ENCODE measurements around the gene MRPL16.
"Not testable (repeated sequence)": the region's sequence is repeated elsewhere in the genome, so short reads cannot be mapped to it uniquely, and the experiment has no call there.

The MRPL16 gene

DNA sequence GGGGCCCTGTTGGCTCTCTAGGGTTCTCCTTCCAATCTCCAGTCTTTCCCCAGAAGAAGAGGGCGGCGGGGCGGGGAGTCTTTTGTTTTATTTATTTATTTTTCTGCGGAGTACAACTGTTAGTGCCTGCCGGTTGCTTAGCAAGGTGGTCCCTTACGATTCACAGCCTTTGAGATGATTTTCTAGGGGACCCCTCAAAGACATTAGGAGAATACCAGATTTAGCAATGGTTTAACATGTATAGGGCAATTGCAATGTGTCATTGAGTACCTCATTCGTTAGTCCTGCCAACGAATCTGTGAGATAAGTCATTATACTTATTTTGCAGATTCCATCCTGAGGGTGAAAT, 307 bp upstream of the MRPL16 start:
- DNase-seq (ENCODE audit: low read depth) = no peak

DNA sequence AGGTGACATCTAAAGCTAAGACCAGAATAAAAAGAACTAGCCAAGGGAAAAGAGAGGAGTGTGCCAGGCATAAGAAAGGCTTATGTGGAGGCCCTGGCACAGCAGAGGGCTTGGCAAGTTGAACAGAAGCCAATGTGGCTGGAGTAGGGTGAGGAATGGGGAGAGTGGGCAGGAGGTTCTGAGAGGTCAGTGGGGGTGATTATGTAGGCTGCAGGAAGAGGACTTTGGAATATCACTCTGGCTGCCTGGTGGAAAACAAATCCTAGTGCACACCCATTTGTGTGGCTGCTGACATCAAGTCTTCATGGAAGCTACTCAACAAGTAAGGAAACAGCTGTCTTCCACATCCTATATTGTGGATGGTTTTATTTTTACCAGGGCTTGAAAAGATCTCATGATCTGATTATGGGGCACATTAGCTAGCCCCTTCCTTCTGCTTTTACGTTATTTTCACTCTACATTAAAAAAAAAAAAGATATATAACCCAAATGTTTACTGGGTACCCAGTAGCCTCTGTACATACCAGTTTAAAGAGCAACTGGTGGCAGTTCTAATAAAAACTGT, 3.4 kb downstream of the MRPL16 start:
- DNase-seq (ENCODE audit: low read depth) = no peak

DNA sequence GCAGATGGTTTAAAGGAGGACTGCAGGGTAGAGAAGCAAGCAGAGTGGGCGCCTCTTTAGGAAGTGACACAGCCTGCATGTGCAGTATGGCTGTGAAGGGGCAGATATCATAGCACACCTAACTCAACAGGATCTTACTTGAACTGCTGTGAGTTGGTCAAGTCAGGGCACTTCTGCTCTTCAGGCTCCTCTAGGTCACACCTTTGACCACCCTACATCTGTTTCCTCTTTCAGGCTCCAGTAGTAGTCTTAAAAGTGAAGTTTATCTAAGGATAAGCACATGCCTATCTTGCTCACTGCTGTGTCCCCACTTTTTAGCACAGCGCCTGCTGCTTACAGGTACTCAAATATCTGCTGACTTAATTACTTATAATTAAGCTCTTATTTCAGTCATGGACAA, 6.5 kb downstream of the MRPL16 start:
- DNase-seq (ENCODE audit: low read depth) = no peak

DNA sequence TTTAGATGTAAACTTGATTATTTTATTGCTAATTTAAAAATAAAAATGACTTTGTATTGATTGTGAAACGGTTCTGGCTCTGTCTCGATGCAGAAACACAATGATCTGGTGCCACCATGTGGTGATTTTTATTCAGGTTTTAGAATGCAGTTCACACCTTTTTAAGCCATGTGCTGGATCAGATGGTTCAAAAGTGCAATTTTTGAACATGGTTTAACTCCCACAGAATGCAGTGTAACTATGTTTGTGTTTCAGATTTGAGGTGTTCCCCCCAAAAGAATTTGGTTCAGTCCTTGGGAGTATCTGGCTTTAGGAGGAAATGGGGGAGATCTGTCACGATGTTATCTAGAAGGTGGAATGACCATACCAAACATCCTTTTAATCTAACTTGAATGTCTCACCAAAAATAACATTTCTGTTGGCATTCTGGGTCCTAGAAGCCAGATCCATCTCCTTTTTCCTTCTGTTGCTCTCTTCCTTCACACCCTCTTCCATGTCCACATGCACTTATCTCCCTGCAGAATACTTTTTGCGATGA, 7.9 kb downstream of the MRPL16 start:
- peak; percentile 41 for DNase-seq (ENCODE audit: low read depth)

DNA sequence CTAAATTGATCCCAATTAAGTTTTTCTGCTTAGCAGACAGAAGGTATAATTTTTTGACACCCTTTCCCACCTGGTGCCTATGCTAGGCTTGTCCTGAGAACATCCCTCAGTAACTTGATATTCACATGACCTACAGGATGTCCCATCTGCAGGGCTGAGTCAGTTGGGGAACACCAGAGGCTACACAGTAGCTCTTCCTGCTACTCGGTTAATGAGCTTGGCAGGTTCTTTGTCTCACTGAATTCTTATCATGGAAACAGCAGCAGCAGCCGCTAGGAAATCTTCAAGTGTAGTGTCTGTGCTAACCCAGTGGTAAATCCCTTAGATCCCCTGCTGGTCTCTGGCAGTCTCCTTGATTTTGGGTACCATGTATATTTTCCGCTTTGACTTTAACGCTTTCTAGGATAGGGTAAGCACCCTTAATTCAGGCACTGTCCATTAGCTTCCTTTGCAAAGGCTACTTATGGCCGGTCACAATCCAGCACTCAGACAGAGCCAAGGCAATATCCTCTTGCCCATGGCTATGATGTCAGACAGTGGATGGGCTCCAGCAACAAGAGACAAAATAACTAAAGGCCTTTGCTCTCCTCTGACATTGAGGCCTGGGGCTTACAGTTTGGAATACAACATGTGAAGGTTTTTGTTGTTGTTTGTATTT, 8.5 kb downstream of the MRPL16 start:
- DNase-seq (ENCODE audit: low read depth) = peak; percentile 11

DNA sequence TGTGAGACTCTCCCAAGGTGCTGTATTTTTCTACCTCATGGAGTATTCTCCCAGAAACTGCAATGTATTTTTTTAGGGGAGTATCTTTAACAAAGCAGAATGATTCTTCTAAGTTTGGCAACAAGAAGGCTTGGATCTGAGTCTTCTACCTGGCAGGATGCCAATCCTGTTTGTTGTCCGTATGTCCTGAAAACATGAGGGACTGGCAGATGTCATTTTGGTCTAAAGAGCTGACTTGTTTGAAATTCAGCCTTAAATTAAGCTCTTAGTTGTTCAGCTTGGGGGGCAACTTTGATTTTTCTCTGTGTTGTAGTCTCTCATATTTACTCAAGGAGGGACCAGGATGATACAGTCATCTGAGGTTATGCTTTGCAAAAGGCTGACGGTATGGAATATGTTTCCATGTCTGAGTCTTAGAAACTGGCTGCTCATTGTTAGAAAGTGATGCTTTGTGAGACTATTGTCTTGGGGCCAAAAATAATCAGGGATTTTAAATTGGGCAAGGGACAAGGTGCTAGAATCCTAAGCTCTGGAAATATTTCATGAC, 9.3 kb downstream of the MRPL16 start:
- DNase-seq (ENCODE audit: low read depth) = no peak

DNA sequence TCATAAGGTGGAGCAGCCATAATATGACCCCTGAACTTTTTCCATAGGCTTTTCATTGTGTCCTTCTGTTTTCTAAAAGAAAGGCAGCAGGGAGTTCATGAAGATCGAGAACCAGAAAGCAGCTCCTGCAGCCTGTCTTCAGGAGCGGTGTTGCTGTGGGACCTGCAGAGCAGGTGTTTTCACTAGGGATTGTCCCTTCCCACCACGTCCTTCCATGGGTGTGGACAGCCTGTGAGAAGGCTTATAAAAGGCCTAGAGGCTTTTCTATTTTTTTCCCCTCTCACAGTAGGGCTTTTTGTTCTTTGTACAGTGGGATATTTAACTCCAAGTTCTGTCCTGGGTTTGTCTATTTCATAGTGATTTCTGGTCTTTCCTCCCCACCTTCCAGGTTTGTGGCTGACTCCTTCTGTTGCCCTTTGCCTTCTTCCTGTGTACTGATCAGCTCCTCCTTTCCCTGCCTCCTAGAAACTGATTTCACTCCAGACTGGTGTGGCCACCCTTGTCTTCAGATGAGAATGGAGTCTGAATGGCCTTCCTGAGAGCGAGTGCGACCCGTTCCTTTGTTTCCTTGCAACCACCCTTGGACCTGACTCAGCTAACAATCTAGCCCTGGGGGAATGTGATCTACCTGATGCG, 10.1 kb downstream of the MRPL16 start:
- DNase-seq (ENCODE audit: low read depth) = no peak

DNA sequence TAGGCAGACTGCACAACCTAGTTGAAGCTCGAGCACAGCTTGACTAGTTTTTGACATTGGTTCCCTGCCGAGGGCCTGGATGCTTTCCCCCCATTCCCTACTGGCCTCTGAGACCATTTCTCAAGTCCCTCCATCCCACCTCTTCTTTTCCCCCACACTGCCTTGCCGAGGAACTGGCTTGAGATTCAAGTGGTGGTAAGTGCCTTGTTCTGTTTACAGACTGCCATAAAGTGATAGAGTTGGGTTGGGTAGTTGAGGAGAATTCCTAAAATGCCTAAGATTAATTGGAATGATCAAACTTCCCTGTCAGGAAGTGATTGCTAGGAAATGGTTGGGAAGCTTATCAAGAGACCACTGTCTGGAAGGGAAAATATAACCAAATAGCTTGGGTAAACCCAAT, 16.2 kb downstream of the MRPL16 start:
- no peak for DNase-seq (ENCODE audit: low read depth)

DNA sequence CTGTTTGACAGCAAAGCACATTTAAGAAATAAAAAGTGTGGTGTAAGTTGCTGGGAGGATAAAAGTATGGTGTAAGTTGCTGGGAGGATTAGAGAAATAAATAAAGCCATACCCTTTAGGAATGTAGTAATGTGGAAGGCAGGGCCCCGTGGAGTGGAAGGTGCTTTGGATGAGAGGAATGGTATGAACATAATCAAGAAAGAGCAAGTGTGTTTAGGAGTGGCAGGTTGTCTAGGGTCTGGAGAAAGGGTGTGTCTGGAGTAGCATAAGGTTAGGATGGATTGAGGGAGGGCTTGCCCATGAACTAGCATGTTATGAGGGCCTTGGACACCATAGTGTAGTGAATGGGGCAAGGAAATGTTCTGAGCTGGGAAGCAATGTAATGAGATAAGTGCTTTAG, 18.1 kb downstream of the MRPL16 start:
- DNase-seq (ENCODE audit: low read depth) = no peak

DNA sequence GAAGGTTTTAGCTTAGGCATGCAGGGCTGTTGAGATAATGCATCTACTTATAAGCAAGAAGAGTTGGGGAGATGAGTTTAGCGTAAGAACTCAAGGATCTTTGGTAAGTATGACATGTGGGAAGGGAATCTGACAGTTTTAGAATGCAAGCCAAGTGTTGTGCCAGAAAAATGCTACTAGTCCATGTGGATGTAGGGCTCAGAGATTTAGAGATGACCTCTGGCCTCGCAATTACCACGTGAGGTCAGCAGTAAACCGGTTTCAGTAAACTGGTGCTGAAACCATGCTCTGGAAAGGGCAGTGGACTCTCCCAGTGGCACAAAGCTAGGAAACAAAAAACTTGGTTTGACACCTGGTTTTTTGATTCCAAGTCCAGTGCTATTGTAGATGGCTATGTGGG, 18.9 kb downstream of the MRPL16 start:
- DNase-seq (ENCODE audit: low read depth) = no peak

DNA sequence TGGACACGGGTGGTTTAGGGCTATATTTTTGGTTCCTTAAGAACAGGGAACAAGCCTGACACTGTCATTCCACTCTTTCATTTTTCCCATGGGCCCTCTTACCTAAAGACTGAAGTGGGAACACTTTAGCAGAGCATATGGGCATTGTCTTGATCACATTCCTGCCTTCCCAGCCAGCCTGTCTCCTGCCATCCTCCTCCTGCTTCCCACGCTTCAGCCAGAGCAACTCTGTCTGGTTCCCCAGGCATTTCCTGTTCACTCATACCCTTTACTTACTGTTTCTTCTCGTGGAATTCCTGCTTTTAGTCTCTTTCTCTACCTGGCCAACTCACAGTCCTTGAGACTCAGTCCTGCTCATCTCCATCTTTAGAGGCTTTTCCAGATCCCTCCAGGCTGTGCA, 22.8 kb downstream of the MRPL16 start:
- no peak for DNase-seq (ENCODE audit: low read depth)

DNA sequence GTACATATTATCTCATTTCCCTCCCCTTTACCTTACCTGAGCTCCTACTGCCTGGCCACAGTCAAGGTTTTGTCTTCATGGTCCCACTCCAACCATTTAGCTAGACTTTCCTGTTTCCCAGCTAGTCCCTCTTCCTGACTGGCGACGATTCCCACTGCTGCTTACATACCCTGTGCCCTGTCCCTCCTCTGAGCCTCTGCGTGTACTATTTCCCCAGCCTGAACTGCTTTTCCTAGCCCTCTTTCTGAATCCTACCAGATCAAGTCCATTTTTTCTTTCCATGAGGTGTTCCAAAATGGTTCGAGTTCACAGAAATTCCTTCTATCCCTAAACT, 23.4 kb downstream of the MRPL16 start:
- no peak for DNase-seq (ENCODE audit: low read depth)

DNA sequence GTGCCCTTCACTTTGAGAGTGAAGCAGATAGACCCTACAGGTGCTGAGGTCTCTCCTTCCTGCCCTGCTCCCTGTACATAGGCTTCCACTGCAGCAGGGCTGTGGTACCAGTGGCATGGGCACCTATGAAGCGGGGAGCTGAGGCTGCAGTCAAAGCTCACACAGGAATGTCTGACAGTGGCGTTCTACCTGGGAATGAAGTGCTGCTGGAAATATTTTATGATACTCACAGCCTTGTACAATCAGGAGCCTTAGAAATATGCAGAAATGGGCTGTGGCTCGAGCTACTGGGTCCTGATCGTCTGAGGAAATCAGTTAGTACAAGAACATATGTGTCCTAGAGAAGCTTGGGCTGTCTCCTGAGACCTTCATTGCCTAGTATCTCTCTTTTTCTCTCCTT, 24.8 kb downstream of the MRPL16 start:
- no peak for DNase-seq (ENCODE audit: low read depth)

DNA sequence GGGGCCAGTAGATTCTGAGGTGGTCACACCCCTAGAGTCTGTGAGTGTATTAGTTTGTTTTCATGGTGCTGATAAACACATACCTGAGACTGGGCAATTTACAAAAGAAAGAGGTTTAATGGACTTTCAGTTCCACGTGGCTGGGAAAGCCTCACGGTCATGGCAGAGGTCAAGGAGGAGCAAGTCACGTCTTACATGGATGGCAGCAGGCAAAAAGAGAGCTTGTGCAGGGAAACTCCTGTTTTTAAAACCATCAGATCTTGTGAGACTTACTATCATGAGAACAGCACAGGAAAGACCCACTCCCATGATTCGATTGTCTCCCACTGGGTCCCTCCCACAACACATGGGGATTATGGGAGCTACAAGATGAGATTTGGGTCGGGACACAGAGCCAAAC, 26.1 kb downstream of the MRPL16 start:
- not testable (repeated sequence) for DNase-seq (ENCODE audit: low read depth)

DNA sequence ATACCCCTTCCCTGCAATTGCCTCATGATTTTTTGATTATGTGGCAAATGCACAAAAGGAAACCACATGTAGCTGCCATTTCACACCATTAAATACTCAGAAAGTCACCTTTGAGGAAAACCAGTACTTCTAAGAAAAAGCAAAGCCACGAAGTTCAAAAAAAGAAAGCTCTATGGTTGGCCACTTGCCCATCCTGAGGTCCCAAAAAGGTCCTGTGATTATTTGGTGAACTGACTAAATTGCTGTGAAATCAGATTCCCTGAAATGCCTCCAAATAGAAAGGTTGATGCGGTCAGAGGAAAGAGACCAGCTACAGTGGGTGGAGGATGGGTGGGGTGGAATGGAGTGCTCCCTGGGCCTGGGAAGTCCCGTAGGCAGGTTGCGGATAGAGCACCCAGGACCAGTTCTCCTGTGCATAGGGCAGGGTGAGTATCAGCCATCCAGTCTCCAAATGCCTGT, 26.9 kb downstream of the MRPL16 start:
- no peak for DNase-seq (ENCODE audit: low read depth)

DNA sequence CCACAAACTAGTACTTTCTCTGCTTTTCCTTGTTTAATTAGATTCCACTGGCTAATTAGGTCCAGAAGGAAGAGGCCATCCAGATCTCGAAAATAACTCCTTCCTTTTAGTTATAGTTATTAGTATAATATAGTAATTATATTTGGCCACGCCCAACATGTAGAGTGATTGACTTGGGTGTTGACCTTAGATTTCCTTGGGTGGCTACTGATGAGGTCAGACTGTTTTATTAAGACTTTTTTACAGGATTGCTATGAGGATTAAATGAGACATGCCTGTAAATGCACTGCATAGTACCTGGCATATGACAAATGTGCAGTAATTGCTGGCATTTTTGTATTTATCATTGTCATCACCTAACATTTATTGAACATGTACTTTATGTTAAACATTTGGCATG, 28.5 kb downstream of the MRPL16 start:
- DNase-seq (ENCODE audit: low read depth) = no peak

DNA sequence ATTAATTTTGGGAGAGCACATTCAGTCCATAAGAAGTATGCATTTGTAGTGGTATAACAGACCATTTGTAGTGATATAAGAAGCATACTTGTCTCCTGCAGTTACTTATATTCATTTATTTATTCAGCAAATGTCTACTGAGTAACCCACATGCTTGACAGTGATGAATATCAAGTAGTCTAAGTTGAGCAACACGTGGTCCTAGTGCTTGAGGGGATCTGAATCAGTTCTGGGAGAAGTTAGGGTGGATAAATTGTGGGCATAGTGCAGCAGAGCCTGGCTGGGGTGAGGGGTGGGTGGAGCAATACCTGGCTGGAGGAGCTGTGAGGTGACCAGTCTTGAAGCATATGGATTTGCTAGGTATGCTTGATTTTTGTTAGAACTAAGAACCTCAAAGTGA, 31.1 kb downstream of the MRPL16 start:
- DNase-seq (ENCODE audit: low read depth) = no peak

DNA sequence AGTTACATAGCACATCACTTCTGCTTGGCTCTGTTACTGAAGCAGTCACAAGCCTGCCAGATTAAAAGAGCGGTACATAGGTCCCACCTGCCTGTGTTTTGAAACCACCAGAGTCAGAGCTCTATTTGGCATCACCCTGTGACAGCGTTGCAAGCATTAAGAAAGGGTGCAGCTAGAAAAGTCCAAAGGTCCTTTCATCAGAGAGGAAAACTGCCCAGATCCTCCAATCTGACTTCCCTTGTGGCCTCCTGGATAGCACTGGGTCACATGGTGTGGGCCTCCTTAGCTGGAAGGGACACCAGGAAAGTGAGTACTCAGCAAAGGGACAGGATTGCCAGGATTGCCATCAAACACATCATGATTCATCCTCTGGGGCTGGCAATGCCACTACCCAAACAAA, 32.5 kb downstream of the MRPL16 start:
- no peak for DNase-seq (ENCODE audit: low read depth)

DNA sequence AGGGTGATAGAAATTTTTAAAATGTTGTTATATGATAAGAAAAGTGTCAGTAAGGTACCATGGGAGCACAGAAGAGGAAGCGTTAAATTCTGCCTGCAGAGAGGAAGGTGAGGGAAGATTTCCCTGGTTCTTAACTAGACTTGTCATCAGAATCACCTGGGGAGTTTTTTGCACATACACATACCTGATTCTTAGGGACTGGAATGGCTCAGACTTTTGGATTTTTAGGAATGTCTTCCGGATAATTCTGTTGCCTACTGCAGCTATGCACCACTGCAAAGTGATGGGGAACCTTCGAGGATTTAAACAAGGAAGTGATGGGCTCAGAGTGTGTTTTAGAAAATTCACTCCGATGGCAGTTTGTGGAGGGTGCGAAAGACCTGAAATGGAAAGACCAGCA, 33.5 kb downstream of the MRPL16 start:
- DNase-seq (ENCODE audit: low read depth) = no peak

DNA sequence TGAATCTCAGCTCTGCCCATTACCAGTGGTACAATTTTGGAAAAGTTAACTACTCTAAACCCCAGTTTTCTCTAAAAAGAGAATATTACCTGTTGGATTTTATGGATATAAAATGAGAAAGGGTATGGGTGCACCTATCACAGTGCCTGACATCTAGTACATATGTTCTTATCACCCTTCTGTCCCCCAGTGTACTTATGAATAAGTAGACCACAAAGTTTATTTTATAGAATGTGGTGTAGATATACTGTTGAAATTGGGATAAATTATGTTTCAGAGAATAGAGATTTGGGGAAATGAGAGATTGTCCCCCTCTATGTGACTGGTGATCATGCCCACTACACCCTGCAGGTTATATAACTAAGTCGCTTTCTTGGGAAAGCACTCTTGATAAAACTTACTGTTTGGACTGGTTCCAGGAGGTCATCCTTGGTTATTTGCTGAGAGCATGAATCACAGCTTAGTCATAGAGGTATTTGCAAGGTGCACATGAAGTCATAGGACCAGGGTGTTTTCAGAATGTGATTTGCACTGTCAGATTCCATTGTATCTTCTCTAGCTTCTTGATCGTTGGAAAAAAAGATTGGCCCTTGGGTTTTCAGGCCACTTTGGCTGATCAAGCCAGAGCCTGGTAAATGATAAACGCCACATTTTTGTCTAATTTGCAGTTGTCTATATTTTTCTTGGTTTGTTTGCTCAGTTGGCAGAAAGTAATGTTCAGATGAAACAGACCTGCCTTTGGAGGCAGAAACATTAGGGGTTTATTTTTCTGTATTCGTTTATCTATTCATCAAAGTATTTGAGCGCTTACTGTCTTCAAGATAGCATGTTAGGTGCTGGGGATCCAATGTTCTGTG, 34.1 kb downstream of the MRPL16 start:
- DNase-seq (ENCODE audit: low read depth) = no peak

DNA sequence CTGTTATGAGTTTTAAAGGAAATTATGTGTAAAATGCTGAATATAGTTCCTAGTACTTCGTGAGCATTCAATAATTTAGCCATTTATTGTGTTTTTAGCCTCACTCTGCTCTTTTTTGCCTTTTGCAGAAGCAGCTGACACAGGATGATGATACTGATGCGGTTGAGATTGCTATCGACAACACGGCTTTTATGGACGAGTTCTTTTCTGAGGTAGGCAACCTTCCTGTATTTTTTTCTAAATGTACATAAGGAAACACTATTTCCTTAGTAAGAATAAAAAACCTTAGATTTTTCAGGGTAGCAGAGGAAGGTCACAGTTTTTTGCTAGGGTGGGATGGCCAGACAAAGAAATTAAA, 37.5 kb downstream of the MRPL16 start:
- no peak for DNase-seq (ENCODE audit: low read depth)

DNA sequence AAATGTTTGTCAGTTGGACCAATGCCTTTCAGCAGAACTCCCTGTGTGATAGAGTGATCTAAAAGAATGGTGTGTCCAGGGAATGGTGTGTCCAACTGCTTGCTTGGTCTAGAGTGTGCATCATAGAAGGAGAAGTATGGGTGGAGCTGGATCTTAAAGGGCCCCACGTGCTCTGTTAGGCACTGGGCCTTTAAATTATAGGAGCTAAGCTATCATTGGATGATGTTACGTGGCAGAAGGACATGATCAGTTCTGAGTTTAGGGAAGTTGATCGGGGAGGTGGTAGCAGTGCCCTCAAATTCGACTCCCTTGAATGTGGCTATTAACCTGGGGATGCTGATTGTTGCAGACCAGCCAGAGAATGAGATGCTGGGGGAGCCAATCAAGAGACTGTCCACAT, 39.0 kb downstream of the MRPL16 start:
- DNase-seq (ENCODE audit: low read depth) = no peak

DNA sequence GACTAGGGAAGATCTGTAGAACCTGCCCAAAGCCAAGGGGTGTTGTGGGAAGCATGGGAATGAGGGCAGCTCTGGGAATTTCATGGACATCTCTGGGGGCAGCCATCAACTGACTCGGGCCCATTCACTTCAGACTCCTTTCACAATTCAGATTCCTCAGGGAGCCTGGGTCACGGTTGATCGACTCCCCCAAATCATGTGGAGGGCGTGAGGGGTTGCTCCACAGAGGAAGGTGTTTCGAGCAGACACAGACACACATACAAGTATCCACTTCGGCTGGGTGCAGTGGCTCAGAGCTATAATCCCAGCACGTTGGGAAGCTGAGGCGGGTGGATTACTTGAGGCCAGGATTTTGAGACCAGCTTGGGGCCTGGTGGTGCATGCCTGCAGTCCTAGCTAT, 39.7 kb downstream of the MRPL16 start:
- no peak for DNase-seq (ENCODE audit: low read depth)

All from fibroblast of gingiva (primary cell).